CD8-positive, alpha-beta memory T cell (primary cell): ENCODE measurements around the gene DCC. TPM values are rescaled to one million over a fixed set of nuclear protein-coding genes. Genes with fewer than 3 reads are reported as not detected.

Experiments
- CTCF ChIA-PET: fragments of 350-600 bp; sonication (Branson Sonifier 250); formaldehyde crosslinking; loops from one replicate; lab custom pipeline; 2021; ENCODE audit warnings: antibody characterized with exemption; lab: Charles Lee
- POLR2A ChIA-PET: fragments of 350-600 bp; sonication (Branson Sonifier 250); formaldehyde crosslinking; loops from one replicate; lab custom pipeline; 2021; ENCODE audit warnings: antibody characterized with exemption; lab: Charles Lee
- DNase-seq, 5 donors: peaks; one replicate each; pipeline versions ENCODE4 v3.0.0 to v3.0.0-alpha.2; 2020 to 2022; ENCODE audit warnings: mixed read lengths in 1 of 5
- H3K27ac ChIP-seq: one replicate; pipeline ENCODE4 v1.7.0; 2013; ENCODE audit warnings: low read depth, mild to moderate bottlenecking, low read length, moderate library complexity
- H3K27me3 ChIP-seq: 2 replicates; pipeline ENCODE4 v1.7.0; 2013; ENCODE audit warnings: low read length, mild to moderate bottlenecking; ENCODE audit not compliant: insufficient read depth, poor library complexity, severe bottlenecking
- H3K36me3 ChIP-seq: 2 replicates; pipeline ENCODE4 v1.7.0; 2013; ENCODE audit warnings: mild to moderate bottlenecking, low read length, moderate library complexity; ENCODE audit not compliant: insufficient read depth
- H3K4me1 ChIP-seq: 2 replicates; pipeline ENCODE4 v1.7.0; 2013; ENCODE audit warnings: mild to moderate bottlenecking, low read length, moderate library complexity; ENCODE audit not compliant: insufficient read depth
- H3K4me3 ChIP-seq: 2 replicates; pipeline ENCODE4 v1.7.0; 2013; ENCODE audit warnings: mild to moderate bottlenecking, low read length
- H3K9me3 ChIP-seq: 2 replicates; pipeline ENCODE4 v1.7.0; 2013; ENCODE audit warnings: mild to moderate bottlenecking, low read length
- H3K27ac Mint-ChIP-seq, 8 donors: one replicate each; pipeline ENCODE4 v1.8.0; 2020 to 2021; ENCODE audit warnings: mixed read lengths in 8 of 8, mild to moderate bottlenecking in 6 of 8, inconsistent platforms in 3 of 8, moderate library complexity in 3 of 8
- H3K27me3 Mint-ChIP-seq, 2 donors: one replicate each; pipeline ENCODE4 v1.8.0; 2020 to 2021; ENCODE audit warnings: mixed read lengths in 2 of 2, mild to moderate bottlenecking in 1 of 2, moderate library complexity in 1 of 2
- H3K36me3 Mint-ChIP-seq, 3 donors: one replicate each; pipeline ENCODE4 v1.8.0; 2020 to 2021; ENCODE audit warnings: mixed read lengths in 3 of 3, inconsistent platforms in 1 of 3, mild to moderate bottlenecking in 1 of 3
- H3K4me1 Mint-ChIP-seq, 3 donors: one replicate each; pipeline ENCODE4 v1.8.0; 2020 to 2021; ENCODE audit warnings: mixed read lengths in 3 of 3, inconsistent platforms in 1 of 3, mild to moderate bottlenecking in 1 of 3
- H3K4me3 Mint-ChIP-seq, 7 donors: one replicate each; pipeline ENCODE4 v1.8.0; 2020 to 2021; ENCODE audit warnings: mixed read lengths in 7 of 7, mild to moderate bottlenecking in 6 of 7, moderate library complexity in 4 of 7, inconsistent platforms in 2 of 7
- H3K9me3 Mint-ChIP-seq, 5 donors: one replicate each; pipeline ENCODE4 v1.8.0; 2020 to 2022; ENCODE audit warnings: mixed read lengths in 5 of 5, mild to moderate bottlenecking in 3 of 5, moderate library complexity in 2 of 5, inconsistent platforms in 1 of 5
- polyA plus RNA-seq: library from polyadenylated mRNA; unstranded; fragments of 300-500 nt; fragmentation: Illumina TruSeq; gene quantifications from one replicate; pipeline ENCODE4 v1.2.3, GENCODE V29; 2021
- total RNA-seq, 2 experiments: library from RNA; stranded (reverse); gene quantifications; one replicate each; pipeline ENCODE4 v1.2.3, GENCODE V29; 2021

The DCC gene
- total and polyA plus RNA-seq, 3 experiments from 2014 or later: not detected

- Mint-ChIP-seq H3K4me3 (no peak overlapping the region), H3K27ac (no peak overlapping the region), H3K36me3 (no peaks in the 10 kb centered on the region), H3K27me3 (no peaks in the 10 kb centered on the region), H3K4me1 (no peaks in the 10 kb centered on the region), H3K9me3 (peaks cover 0 to 5% (median 0%) of the 10 kb centered on the region in 5 donors)
- POLR2A ChIA-PET: no interaction called here
- H3K4me1 ChIP-seq: no peaks in the 10 kb centered on the region
- no peak overlapping the region for H3K27ac ChIP-seq
- H3K4me3 ChIP-seq: no peak overlapping the region
- no peaks in the 10 kb centered on the region for H3K27me3 ChIP-seq
- no peaks in the 10 kb centered on the region for H3K36me3 ChIP-seq
- CTCF ChIA-PET: no interaction called here
- no peak for DNase-seq
- no peaks in the 10 kb centered on the region for H3K9me3 ChIP-seq
Observed at GRCh38 chr18:53534695-53535094, 1194.7 kb downstream of the DCC start.

GRCh38 chr18:53536908-53537307, 1196.9 kb downstream of the DCC start:
- Mint-ChIP-seq H3K4me1 (no peaks in the 10 kb centered on the region), H3K9me3 (peaks cover 0 to 12% (median 0%) of the 10 kb centered on the region in 5 donors), H3K27ac (no peak overlapping the region), H3K27me3 (no peaks in the 10 kb centered on the region), H3K36me3 (no peaks in the 10 kb centered on the region), H3K4me3 (no peak overlapping the region)
- no peaks in the 10 kb centered on the region for H3K9me3 ChIP-seq
- CTCF ChIA-PET: no interaction called here
- POLR2A ChIA-PET: no interaction called here
- DNase-seq: no peak
- no peaks in the 10 kb centered on the region for H3K4me1 ChIP-seq
- H3K36me3 ChIP-seq: no peaks in the 10 kb centered on the region
- no peak overlapping the region for H3K27ac ChIP-seq
- H3K4me3 ChIP-seq: no peak overlapping the region
- no peaks in the 10 kb centered on the region for H3K27me3 ChIP-seq

GRCh38 chr18:53541924-53542323, 1201.9 kb downstream of the DCC start:
- ChIA-PET POLR2A (no interaction called here), CTCF (interaction anchor here (1.1 kb wide), 1 partner anchor 10 kb away, joined by 3 read pairs; no protein-coding TSS in a partner anchor)
- no peak overlapping the region for H3K4me3 Mint-ChIP-seq
- H3K27me3 Mint-ChIP-seq: no peaks in the 10 kb centered on the region
- H3K9me3 Mint-ChIP-seq: peaks cover 0 to 9% (median 0%) of the 10 kb centered on the region in 5 donors
- H3K4me3 ChIP-seq: no peak overlapping the region
- no peaks in the 10 kb centered on the region for H3K36me3 ChIP-seq
- no peak overlapping the region for H3K27ac Mint-ChIP-seq
- no peaks in the 10 kb centered on the region for H3K4me1 Mint-ChIP-seq
- no peaks in the 10 kb centered on the region for H3K36me3 Mint-ChIP-seq
- DNase-seq: no peak
- H3K27me3 ChIP-seq: no peaks in the 10 kb centered on the region
- H3K27ac ChIP-seq: no peak overlapping the region
- no peaks in the 10 kb centered on the region for H3K9me3 ChIP-seq
- H3K4me1 ChIP-seq: no peaks in the 10 kb centered on the region

GRCh38 chr18:53543711-53544110, 1203.7 kb downstream of the DCC start:
- Histone ChIP-seq H3K27me3 (no peaks in the 10 kb centered on the region), H3K9me3 (no peaks in the 10 kb centered on the region), H3K4me3 (no peak overlapping the region), H3K4me1 (no peaks in the 10 kb centered on the region), H3K36me3 (no peaks in the 10 kb centered on the region), H3K27ac (no peak overlapping the region)
- H3K27ac Mint-ChIP-seq: no peak overlapping the region
- no peak for DNase-seq
- ChIA-PET POLR2A (no interaction called here), CTCF (no interaction called here)
- no peak overlapping the region for H3K4me3 Mint-ChIP-seq
- no peaks in the 10 kb centered on the region for H3K4me1 Mint-ChIP-seq
- peaks cover 0 to 7% (median 0%) of the 10 kb centered on the region in 5 donors for H3K9me3 Mint-ChIP-seq
- H3K36me3 Mint-ChIP-seq: no peaks in the 10 kb centered on the region
- no peaks in the 10 kb centered on the region for H3K27me3 Mint-ChIP-seq

- Mint-ChIP-seq H3K9me3 (peaks cover 0 to 7% (median 0%) of the 10 kb centered on the region in 5 donors), H3K36me3 (no peaks in the 10 kb centered on the region), H3K27ac (no peak overlapping the region), H3K27me3 (no peaks in the 10 kb centered on the region), H3K4me3 (no peak overlapping the region), H3K4me1 (no peaks in the 10 kb centered on the region)
- no peak for DNase-seq
- Histone ChIP-seq H3K4me1 (no peaks in the 10 kb centered on the region), H3K36me3 (no peaks in the 10 kb centered on the region), H3K4me3 (no peak overlapping the region), H3K27ac (no peak overlapping the region), H3K9me3 (no peaks in the 10 kb centered on the region), H3K27me3 (no peaks in the 10 kb centered on the region)
- POLR2A ChIA-PET: no interaction called here
- CTCF ChIA-PET: no interaction called here
Observed at GRCh38 chr18:53544917-53545316, 1204.9 kb downstream of the DCC start.

- Mint-ChIP-seq H3K27ac (no peak overlapping the region), H3K27me3 (no peaks in the 10 kb centered on the region), H3K4me1 (no peaks in the 10 kb centered on the region), H3K4me3 (no peak overlapping the region), H3K36me3 (no peaks in the 10 kb centered on the region), H3K9me3 (peaks cover 0 to 7% (median 0%) of the 10 kb centered on the region in 5 donors)
- POLR2A ChIA-PET: no interaction called here
- H3K9me3 ChIP-seq: no peaks in the 10 kb centered on the region
- H3K27ac ChIP-seq: no peak overlapping the region
- no peaks in the 10 kb centered on the region for H3K27me3 ChIP-seq
- H3K4me3 ChIP-seq: no peak overlapping the region
- CTCF ChIA-PET: no interaction called here
- H3K4me1 ChIP-seq: no peaks in the 10 kb centered on the region
- no peak for DNase-seq
- H3K36me3 ChIP-seq: no peaks in the 10 kb centered on the region
Observed at GRCh38 chr18:53551868-53552426, 1212.0 kb downstream of the DCC start.

- Mint-ChIP-seq H3K27ac (no peak overlapping the region), H3K36me3 (no peaks in the 10 kb centered on the region), H3K27me3 (no peaks in the 10 kb centered on the region), H3K4me1 (no peaks in the 10 kb centered on the region), H3K9me3 (peaks cover 0 to 7% (median 0%) of the 10 kb centered on the region in 5 donors), H3K4me3 (no peak overlapping the region)
- no peak overlapping the region for H3K27ac ChIP-seq
- no peaks in the 10 kb centered on the region for H3K4me1 ChIP-seq
- ChIA-PET POLR2A (no interaction called here), CTCF (no interaction called here)
- no peaks in the 10 kb centered on the region for H3K9me3 ChIP-seq
- no peaks in the 10 kb centered on the region for H3K27me3 ChIP-seq
- DNase-seq: no peak
- no peak overlapping the region for H3K4me3 ChIP-seq
- no peaks in the 10 kb centered on the region for H3K36me3 ChIP-seq
Observed at GRCh38 chr18:53553030-53553429, 1213.0 kb downstream of the DCC start.

- no peak overlapping the region for H3K4me3 Mint-ChIP-seq
- no peaks in the 10 kb centered on the region for H3K27me3 Mint-ChIP-seq
- H3K27me3 ChIP-seq: no peaks in the 10 kb centered on the region
- DNase-seq: no peak
- no peak overlapping the region for H3K4me3 ChIP-seq
- no peaks in the 10 kb centered on the region for H3K4me1 ChIP-seq
- no peaks in the 10 kb centered on the region for H3K36me3 Mint-ChIP-seq
- H3K4me1 Mint-ChIP-seq: no peaks in the 10 kb centered on the region
- no peak overlapping the region for H3K27ac Mint-ChIP-seq
- CTCF ChIA-PET: no interaction called here
- no peaks in the 10 kb centered on the region for H3K36me3 ChIP-seq
- no peaks in the 10 kb centered on the region for H3K9me3 ChIP-seq
- H3K9me3 Mint-ChIP-seq: peaks cover 3 to 15% (median 10%) of the 10 kb centered on the region in 5 donors
- POLR2A ChIA-PET: no interaction called here
- no peak overlapping the region for H3K27ac ChIP-seq
Observed at GRCh38 chr18:53556450-53556849, 1216.5 kb downstream of the DCC start.
